Stimulated activated naive CD8-positive, alpha-beta T cell treated with anti-CD3 and anti-CD28 coated beads, Interleukin-15, Interleukin-2, amounts not matched to agents 100 U/mL and 50 U/mL, for 24 hours (primary cell): ENCODE measurements around the gene ASS1.
"Not testable (repeated sequence)": the region's sequence is repeated elsewhere in the genome, so short reads cannot be mapped to it uniquely, and the experiment has no call there.

Source experiments
- ATAC-seq: fragments of 150-1000 bp; cut with Tn5 transposase; one replicate; pipeline ENCODE4 v1.10.0; 2021
- DNase-seq: peaks from one replicate; pipeline ENCODE4 v3.0.0; 2021

Gene ASS1

DNA sequence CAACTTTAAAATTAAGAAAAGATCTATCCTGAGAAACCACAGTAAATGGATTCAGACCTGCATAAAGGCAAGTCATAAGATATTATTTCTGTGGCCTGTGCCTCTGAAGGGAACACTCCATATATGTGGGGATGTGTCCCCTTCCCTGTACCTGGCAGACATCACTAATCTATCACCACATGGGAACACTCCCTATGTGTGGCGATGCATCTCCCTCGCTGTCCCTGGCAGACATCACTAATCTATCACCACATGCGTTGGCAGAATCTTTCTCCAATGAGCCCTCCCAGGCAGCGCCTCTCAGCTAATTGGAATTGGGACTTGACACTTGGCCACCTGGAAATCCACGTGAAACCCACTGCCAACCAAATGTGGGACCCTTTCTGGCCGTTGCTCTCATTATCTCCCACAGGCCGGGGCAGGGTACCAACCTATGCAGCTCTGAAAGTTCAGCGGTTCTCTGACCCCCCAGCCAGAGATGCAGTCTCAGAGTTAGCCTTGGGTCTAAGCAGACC is 25.2 kb upstream of the ASS1 start:
- DNase-seq = no peak
- ATAC-seq = no peak

DNA sequence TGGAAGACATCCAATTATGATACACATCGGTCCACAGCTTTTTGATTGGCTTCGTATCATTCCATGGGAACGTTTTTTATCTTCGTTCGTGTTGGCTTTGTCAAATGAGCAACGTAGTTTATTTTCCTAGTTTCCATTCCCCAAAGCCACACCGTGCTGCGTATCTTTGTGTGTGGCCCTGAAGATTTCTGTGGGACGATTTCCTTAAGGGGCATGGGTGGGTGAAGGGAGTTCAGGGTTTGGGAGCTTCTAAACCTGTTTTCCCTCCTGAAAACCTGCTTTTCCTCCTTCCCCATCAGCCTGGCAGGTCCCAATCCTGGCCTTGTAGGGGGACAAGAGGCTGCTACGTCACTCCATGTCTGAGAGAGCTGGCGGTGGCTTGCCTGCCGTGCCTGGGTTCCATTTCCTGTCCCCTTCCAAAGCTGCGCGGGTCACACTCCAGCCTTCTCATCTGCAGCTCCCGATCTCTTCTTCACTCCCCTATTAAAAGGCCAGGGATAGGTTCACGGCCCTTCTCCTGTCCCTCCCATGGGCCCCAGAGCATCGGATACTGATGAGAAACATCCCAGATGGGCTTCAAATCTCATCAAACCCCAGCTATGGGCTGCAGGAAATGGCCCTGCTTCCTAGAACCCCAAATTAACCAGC is 23.5 kb upstream of the ASS1 start:
- DNase-seq (no peak), ATAC-seq (no peak)

DNA sequence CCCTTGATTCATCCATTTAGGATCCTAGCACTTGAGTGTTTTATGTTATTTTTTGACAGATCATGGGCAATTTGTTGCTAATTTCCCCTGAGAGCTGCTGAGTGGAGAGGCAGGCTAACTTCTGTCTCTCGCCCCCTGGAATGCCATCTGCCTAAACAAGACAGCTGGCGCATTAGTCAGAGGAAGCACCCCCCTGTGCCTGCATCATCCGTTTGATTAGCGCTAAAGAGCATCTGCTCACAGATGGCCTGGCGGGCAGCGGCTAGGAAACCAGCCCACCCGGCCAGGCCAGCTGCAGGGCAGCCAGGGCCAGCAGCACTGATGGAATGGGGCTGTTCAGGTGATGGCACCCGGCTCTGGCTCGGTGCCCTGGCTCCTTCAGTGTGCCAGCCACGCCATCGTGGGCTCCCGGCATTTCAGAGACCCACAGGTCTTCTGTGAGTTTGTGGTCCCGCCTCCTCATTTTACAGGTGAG is 22.9 kb upstream of the ASS1 start:
- DNase-seq (no peak), ATAC-seq (no peak)

DNA sequence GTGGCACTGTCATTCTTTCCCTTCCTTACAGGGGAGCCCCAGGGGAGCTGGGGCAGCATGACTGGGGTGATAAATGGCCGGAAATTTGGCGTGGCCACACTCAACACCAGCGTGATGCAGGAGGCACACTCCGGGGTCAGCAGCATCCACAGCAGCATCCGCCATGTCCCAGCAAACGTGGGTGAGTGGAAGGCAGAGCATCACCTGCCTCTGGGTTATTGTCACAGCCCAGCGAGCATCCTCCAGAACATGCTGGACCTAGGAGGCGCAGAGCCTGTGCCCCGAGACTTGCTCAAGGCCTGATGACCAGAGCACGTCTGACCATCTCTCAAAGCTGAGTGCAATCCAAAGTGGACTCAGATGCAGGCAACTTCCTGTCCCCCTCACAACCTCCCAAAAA is 22.2 kb upstream of the ASS1 start:
- ATAC-seq (no peak), DNase-seq (no peak)

DNA sequence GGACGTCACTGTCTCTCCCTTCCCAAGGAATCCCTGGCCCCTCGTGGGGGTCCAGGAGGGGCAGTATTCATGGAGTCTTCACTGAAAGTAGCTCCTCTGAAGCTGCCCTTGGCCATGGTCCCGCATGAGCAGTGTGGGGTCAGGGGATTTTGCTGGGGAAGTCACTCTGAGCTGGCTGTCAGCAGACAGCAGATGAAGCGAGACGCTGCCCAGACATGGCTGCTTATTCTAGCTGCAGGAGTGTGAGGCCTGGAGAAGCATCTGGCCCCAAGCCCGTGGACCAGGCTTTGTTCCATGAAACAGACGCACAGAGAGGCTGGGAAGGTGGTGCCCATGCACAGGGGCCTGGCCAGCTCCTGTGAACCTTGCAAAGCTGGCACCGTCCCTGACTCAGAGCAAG is 21.5 kb upstream of the ASS1 start:
- no peak for ATAC-seq
- no peak for DNase-seq

DNA sequence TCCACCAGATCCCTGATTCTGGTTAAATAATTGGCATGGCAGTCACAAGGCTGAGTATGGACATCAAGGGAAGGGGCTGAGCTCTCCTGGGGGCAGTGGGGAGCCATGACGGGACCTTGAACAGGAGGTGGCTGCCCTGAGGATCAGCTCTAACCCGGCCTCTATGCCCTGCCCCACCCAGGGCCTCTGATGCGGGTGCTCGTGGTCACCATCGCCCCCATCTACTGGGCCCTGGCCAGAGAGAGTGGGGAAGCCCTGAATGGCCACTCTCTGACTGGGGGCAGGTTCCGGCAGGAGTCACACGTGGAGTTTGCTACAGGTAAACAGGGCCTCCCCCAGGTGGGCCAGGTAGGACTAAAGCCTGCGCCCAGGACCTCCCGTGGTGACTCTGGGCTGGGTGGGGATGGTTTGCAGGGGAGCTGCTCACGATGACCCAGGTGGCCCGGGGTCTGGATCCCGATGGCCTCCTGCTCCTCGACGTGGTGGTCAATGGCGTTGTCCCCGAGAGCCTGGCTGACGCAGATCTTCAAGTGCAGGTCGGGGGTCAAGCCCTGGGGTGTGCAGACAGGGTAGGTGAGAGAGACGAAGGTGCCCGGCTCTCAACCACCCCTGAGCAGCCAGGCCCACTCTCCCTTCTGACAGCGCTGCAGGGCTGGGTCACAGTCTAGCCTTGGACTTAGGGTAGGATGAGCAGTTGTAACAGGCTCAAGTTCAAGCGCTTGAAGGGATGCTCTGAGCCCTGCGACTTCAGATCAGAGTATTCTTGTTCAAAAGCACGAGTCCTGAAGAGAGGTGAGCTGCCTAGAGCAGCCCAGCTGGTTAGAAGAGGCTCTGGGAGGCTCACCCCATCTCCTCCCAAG is 19.9 kb upstream of the ASS1 start:
- ATAC-seq (no peak), DNase-seq (no peak)

DNA sequence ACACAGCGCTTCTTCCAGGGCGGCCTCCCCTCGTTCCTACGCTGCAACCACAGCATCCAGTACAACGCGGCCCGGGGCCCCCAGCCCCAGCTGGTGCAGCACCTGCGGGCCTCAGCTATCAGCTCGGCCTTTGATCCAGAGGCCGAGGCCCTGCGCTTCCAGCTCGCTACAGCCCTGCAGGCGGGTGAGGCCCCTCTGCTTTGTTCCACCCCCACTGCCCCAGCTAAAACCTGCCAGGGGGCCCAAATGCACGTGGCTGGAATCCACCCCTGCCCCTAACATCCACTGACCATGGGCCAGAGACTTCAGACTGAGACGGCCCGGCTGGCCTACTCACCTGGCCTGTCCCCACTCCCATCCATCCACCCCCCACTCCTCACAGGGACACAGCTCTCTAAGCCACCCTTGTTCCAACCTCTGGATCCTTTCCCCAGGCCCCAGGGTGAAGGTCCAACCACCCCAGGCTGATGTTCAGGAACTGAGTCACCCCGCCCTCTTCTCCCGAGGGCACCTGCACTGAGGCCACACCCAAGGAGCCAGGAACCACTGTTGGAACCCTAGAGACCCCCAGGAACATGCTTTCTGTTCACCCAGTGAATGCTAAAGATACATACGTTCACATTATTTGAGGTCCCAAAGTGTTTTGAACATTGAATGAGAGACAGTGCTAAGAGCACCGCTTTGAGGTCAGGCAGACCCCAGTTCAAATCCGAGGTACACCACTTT is 18.9 kb upstream of the ASS1 start:
- DNase-seq (no peak), ATAC-seq (no peak)

DNA sequence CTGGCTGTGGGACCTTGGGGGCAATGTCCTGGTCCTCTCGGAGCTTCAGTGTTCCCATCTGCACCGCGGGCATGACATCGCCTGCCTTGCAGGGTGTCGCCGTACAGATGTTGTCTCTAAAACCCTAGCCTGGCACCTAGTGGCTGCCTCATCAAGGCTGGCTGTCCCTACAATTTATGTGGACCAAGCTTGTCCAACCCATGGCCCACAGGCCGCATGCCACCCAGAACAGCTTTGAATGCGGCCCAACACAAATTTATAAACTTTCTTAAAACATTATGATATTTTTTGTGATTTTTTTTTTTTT is 18.3 kb upstream of the ASS1 start:
- ATAC-seq (no peak), DNase-seq (no peak)

DNA sequence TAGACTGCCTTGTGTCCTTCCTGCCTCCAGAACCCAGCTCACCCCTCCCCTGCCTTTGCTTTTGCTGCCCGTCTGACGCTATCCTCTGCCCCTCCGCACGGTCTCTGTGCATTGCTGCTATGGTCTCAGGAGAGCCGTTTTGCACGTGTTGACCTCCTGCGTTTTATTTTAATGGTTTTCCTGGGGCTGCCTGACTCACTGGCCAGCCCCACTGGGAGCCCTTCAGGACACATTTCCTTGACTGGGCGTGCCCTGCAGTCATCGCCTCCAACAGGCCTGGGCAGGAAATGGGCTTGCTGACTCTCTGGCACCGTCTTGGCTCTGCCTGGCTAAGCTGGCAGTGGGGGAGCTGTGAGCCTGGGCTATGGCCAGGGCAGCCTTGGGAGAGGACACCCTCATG is 17.9 kb upstream of the ASS1 start:
- ATAC-seq (no peak), DNase-seq (no peak)

DNA sequence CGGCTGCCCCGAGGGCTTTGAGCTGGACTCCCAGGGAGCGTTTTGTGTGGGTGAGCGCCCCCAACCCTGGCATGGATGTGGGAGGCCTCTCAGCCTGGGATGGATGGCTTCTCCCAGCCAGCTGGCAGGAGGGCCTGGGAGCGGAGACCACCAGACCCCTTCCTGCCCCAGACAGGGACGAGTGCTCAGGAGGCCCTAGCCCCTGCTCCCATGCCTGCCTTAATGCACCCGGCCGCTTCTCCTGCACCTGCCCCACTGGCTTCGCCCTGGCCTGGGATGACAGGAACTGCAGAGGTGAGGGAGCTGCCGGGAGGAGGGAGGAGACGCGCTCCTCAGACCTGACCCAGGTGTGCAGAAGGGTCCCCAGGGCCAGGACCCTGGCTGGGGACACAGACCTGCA is 17.4 kb upstream of the ASS1 start:
- DNase-seq (no peak), ATAC-seq (no peak)

DNA sequence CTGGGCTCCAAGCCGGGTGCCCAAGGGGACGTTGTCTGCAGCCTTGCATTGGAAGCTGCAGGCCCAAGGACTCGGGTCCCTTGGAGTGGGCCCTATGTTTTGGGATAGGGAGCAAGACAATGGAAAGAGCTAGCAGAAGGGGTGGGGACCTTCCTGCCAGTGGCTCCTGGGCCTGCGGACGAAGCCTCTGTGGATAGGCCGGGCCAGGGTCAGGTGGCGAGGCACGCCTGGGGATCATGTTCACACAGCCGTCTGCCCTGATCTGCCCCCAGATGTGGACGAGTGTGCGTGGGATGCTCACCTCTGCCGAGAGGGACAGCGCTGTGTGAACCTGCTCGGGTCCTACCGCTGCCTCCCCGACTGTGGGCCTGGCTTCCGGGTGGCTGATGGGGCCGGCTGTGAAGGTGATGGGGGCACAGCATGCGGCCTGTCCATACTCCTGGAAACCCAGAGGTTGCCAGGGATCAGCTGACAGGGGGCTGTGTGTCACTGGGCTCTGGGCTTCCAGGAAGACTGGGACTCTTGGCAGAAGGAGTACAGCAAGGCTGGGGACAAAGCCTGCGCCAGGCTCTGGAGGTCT is 16.6 kb upstream of the ASS1 start:
- ATAC-seq = no peak
- no peak for DNase-seq

DNA sequence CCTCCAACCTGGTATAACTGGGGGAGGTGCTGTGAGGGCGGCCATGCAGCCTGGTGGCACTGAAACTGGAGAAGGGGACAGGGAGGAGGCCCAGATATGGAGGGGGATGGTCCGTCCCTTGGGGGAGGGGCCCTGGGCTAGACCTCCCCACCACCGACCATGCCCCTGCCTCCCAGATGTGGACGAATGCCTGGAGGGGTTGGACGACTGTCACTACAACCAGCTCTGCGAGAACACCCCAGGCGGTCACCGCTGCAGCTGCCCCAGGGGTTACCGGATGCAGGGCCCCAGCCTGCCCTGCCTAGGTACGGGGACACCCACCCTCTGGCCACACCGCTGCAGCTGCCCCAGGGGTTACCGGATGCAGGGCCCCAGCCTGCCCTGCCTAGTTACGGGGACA is 15.4 kb upstream of the ASS1 start:
- no peak for DNase-seq
- ATAC-seq = no peak

DNA sequence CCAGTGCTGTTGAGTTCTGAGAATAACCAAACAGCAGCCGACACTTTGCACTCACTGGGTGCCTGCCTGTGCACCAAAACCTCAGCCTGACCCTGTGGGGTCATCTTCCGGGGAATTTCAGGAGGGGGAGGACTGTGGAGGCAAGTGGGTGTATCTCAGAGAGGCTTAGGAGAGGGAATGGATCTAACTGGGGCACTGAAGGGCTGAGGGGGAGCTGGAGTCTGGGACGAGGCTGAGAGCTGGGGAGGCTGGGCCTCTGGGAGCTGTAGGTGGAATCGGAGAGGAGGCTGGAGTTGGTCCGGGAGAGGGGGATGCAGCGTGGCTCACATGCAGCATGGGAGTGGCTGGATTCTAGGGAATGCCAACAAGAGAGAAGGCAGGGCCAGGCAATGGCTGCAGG is 14.9 kb upstream of the ASS1 start:
- ATAC-seq (no peak), DNase-seq (no peak)

DNA sequence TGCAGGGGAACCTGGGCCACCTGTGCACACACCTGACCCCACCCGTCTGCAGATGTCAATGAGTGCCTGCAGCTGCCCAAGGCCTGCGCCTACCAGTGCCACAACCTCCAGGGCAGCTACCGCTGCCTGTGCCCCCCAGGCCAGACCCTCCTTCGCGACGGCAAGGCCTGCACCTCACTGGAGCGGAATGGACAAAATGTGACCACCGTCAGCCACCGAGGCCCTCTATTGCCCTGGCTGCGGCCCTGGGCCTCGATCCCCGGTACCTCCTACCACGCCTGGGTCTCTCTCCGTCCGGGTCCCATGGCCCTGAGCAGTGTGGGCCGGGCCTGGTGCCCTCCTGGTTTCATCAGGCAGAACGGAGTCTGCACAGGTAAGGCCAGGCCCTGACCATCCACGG is 14.5 kb upstream of the ASS1 start:
- no peak for ATAC-seq
- DNase-seq = no peak

DNA sequence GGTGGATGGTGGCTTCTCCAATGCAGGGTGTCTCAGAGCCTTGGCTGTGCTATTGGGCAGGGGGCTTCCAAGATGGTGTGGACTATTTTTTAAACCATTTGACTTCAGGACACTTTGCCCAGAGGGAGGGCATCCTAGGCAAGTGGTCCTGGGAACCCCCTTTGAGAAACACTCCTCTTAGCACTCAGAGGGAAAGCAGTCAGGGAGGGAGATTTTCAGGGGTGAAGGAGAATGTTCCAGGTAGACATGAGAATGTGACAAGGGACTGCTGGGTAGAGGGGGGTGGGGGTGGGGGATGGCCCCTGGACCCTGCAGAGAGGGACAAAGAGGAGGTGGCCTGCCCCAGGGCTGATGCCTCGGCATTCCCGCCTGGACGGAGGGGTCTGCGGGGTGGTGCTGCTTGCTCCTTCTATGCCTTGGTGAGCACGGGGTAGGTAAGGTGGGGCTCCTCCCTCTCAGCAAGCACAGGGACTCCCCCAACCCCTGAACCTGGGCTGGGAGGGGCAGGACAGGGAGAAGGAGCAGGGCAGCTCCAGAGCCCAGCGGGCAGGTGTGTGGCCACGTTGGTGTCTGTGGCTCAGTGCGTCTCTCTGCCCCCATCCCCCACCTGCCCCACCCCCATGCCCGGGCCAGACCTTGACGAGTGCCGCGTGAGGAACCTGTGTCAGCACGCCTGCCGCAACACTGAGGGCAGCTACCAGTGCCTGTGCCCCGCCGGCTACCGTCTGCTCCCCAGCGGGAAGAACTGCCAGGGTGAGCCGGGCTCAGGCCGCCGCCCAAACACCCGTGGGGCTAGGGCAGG is 13.8 kb upstream of the ASS1 start:
- DNase-seq = no peak
- no peak for ATAC-seq

DNA sequence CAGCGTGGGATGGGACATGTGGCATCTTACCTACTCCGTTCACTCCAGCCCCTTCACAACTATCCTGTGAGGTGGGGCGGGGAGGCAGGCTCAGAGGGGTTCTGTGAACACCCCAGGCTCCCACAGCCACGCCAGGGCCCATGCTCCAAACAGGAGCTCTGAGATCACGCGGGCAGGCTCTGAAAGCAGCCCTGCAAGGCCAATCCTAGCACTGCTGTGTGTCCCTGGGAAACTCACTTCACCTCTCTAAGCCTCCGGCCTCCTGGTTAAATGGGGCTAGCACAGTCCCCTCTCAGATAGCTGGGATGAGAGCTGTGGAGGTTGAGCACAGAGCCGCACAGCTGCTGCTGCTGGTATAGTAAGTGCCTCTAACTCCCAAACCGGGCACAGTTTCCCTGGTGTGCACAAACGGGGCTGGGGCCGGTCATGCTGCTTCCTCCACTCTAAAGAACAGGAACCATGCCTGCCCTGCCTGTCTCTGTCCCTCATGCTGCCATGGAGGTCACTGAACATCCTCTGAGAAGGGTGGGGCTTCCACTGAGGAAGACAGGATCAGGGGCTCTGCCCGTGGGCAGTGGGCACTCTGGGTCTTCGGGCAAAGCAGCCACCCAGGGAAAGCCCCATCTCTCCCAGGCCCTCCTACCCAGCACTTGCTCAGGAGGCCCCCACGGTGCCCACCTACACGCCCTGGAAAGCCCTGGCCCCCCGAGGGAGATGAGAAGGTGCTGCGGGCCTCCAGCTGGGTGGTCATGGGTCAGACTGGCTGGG is 13.0 kb upstream of the ASS1 start:
- DNase-seq = no peak

DNA sequence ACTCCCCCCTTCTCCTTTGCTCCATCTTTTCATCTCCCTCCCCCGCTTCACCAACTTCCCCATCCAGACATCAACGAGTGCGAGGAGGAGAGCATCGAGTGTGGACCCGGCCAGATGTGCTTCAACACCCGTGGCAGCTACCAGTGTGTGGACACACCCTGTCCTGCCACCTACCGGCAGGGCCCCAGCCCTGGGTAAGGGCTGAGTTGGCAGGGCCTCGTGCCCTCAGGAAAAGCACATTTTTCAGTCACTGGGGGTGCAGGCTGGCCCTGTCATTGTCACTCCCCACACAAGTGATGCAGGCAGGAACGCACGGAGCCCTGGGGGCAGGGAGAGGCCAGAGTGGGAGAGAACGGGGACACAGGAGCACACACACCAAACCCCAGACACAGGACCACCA is 12.4 kb upstream of the ASS1 start:
- ATAC-seq (no peak), DNase-seq (no peak)

More for the DNA sequence above, 13.0 kb upstream of the ASS1 start:
- ATAC-seq = no peak

DNA sequence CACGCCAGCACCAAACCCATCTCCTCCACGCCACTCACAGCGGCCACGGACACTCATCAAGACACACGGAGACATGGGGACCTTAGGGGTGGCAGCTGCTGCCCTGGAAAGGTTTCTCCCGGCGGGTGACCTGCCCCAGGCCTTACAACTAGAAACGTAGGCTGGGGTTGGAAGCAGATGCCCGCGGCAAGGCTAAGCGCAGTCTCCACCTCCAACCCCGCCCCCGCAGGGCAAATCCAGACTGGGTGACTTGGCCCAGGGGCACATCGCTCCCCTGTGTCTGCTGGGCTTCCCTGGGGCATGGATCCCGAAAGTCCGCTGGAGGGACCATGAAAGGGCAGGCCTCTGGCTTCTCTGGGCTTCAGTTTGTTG is 12.0 kb upstream of the ASS1 start:
- DNase-seq (no peak), ATAC-seq (no peak)

DNA sequence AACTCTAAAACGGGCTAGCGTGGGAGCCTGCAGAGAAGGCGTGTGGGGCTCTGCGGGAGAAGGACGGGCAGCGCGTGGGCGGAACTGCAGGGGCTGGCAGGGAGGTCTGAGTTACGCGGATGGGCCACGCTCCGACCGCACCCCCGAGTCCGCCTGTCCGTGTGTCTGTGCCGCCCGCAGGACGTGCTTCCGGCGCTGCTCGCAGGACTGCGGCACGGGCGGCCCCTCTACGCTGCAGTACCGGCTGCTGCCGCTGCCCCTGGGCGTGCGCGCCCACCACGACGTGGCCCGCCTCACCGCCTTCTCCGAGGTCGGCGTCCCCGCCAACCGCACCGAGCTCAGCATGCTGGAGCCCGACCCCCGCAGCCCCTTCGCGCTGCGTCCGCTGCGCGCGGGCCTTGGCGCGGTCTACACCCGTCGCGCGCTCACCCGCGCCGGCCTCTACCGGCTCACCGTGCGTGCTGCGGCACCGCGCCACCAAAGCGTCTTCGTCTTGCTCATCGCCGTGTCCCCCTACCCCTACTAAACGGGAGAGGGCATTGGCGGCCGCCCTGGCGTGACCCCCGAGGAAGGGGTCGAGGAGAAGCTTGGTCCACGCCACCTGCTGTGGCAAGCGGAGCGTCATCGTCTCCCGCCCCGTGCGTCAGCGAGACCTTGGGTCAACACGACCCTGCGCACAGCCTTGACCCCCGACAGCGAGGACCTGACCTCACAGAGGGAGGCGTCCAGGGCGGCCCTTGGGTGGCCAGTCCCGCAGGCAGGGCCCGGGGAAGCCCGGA is 11.4 kb upstream of the ASS1 start:
- peak; percentile 67 for DNase-seq
- peak; percentile 84 for ATAC-seq

DNA sequence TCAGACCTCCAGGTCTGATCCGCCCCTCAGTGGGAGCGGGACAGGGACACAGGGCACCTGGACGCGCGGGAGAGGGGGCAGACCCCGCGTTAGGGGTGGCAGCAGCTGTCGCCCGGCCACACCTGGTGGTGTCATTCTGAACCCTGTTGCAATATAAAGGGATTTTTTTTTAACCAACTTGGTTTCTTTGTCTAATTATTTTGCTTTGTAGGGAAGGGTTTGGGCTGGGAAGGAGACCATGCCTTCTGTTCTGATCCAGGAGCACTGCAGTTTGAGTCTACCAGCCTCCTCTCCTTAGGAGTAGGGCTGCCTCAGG is 10.9 kb upstream of the ASS1 start:
- DNase-seq (no peak), ATAC-seq (no peak)

DNA sequence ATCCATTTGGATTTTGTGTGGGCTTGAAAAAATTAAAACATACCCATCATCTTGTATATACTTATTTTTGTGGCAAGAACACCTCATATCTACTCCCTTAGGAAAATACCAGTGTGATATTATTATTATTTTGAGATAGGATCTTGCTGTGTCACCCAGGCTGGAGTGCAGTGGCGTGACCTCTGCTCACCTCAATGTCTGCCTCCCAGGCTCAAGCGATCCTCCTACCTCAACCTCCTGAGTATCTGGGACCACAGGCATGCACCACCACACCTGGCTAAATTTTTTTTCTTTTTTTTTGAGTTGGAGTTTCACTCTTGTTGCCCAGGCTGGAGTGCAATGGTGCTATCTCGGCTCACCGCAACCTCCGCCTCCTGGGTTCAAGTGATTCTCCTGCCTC is 10.1 kb upstream of the ASS1 start:
- not testable (repeated sequence) for ATAC-seq, DNase-seq
